SK-N-SH (cell line): ENCODE results near the gene NKD1. TPM values are rescaled to one million over a fixed set of nuclear protein-coding genes. Genes with fewer than 3 reads are reported as not detected.

Experiments
- CTCF ChIA-PET: fragments of 300-600, 350-600 bp; formaldehyde crosslinking; extraction: SDS; loops from one replicate; lab custom pipeline; 2021; lab: Yijun Ruan, JAX
- POLR2A ChIA-PET: fragments of 350-600 bp; sonication (Branson Sonifier 250); formaldehyde crosslinking; extraction: SDS; loops from one replicate; lab custom pipeline; 2020; ENCODE audit warnings: antibody characterized with exemption, inconsistent platforms; lab: Yijun Ruan, JAX
- DNase-seq: peaks from one replicate; pipeline ENCODE4 v3.0.0; 2012
- H2AFZ ChIP-seq: fragments of 200-600 bp; sonication (generic); 2 replicates; pipeline ENCODE4 v1.8.1; 2016; ENCODE audit warnings: antibody characterized with exemption, mild to moderate bottlenecking, low read depth
- H3F3A ChIP-seq: fragments of 200-600 bp; sonication (generic); replicated peaks from 2 replicates; pipeline ENCODE3; 2016; ENCODE audit warnings: antibody characterized with exemption, mild to moderate bottlenecking; ENCODE audit not compliant: insufficient read depth
- H3K27ac ChIP-seq, 2 experiments: fragments of 200-500 bp in 1 of 2; fragments of 200-600 bp in 1 of 2; sonication (Bioruptor generic) in 1 of 2; sonication (generic), shearing (Covaris generic) in 1 of 2; 2 replicates each; pipeline versions ENCODE4 v1.5.1 to v1.6.1; 2014 to 2016; ENCODE audit warnings: low read depth in 2 of 2, inconsistent platforms in 1 of 2, low read length in 1 of 2, mild to moderate bottlenecking in 1 of 2, mixed read lengths in 1 of 2
- H3K27me3 ChIP-seq: fragments of 200-600 bp; sonication (generic), shearing (Covaris generic); 2 replicates; pipeline ENCODE4 v1.6.1; 2016; ENCODE audit warnings: mixed run types; ENCODE audit not compliant: insufficient read depth
- H3K36me3 ChIP-seq, 2 experiments: fragments of 200-500 bp in 1 of 2; fragments of 200-600 bp in 1 of 2; sonication (Bioruptor generic) in 1 of 2; sonication (generic) in 1 of 2; replicated peaks in 1 of 2; 2 replicates each; pipeline versions ENCODE3 to v1.5.1; 2014 to 2016; ENCODE audit warnings: low read length in 1 of 2, mild to moderate bottlenecking in 1 of 2; ENCODE audit not compliant: insufficient read depth in 2 of 2, control insufficient read depth in 1 of 2
- H3K4me1 ChIP-seq, 2 experiments: fragments of 200-500 bp in 1 of 2; fragments of 200-600 bp in 1 of 2; sonication (Bioruptor generic) in 1 of 2; sonication (generic), shearing (Covaris generic) in 1 of 2; 2 replicates each; pipeline versions ENCODE4 v1.5.1 to v1.6.1; 2014 to 2016; ENCODE audit warnings: low read depth in 1 of 2, low read length in 1 of 2, mixed run types in 1 of 2; ENCODE audit not compliant: insufficient read depth in 2 of 2, control insufficient read depth in 1 of 2
- H3K4me2 ChIP-seq: fragments of 200-600 bp; sonication (generic), shearing (Covaris generic); 2 replicates; pipeline ENCODE4 v1.6.1; 2017; ENCODE audit warnings: mixed run types
- H3K4me3 ChIP-seq, 2 experiments: fragments of 200-500 bp in 1 of 2; fragments of 200-600 bp in 1 of 2; sonication (Bioruptor generic) in 1 of 2; sonication (generic), shearing (Covaris generic) in 1 of 2; 2 replicates each; pipeline versions ENCODE4 v1.5.1 to v1.8.1; 2014 to 2016; ENCODE audit warnings: low read depth in 2 of 2, inconsistent platforms in 1 of 2, low read length in 1 of 2, mild to moderate bottlenecking in 1 of 2, mixed read lengths in 1 of 2, moderate library complexity in 1 of 2
- H3K79me2 ChIP-seq: fragments of 200-600 bp; sonication (generic); 2 replicates; pipeline ENCODE4 v1.8.1; 2017; ENCODE audit warnings: mild to moderate bottlenecking; ENCODE audit not compliant: insufficient read depth
- H3K9ac ChIP-seq: fragments of 200-600 bp; sonication (generic); 2 replicates; pipeline ENCODE4 v1.6.1; 2017; ENCODE audit warnings: mixed run types
- H3K9me2 ChIP-seq: fragments of 200-600 bp; sonication (generic); 2 replicates; pipeline ENCODE4 v1.6.1; 2017; ENCODE audit warnings: mixed run types
- H3K9me3 ChIP-seq: fragments of 200-600 bp; sonication (generic); 2 replicates; pipeline ENCODE4 v1.6.1; 2017; ENCODE audit warnings: mixed run types, mild to moderate bottlenecking, moderate library complexity
- H4K20me1 ChIP-seq: fragments of 200-600 bp; sonication (generic); 2 replicates; pipeline ENCODE4 v1.6.1; 2017; ENCODE audit warnings: mild to moderate bottlenecking, mixed run types; ENCODE audit not compliant: insufficient read depth
- ELF1 ChIP-seq: IDR thresholded peaks from 2 replicates; pipeline ENCODE4 v1.4.0; 2012
- FOSL2 ChIP-seq: IDR thresholded peaks from 2 replicates; pipeline ENCODE4 v1.4.0; 2012; ENCODE audit warnings: low read depth, mild to moderate bottlenecking, moderate library complexity, borderline replicate concordance
- FOXJ3 ChIP-seq: sonication (generic); formaldehyde crosslinking; IDR thresholded peaks from 2 replicates; pipeline ENCODE4 v1.5.1; 2020; ENCODE audit warnings: mild to moderate bottlenecking, missing genetic modification reagents
- FOXM1 ChIP-seq: IDR thresholded peaks from 2 replicates; pipeline ENCODE4 v1.4.0; 2012; ENCODE audit warnings: low read depth, mild to moderate bottlenecking
- GABPA ChIP-seq: IDR thresholded peaks from 2 replicates; pipeline ENCODE4 v1.4.0; 2012; ENCODE audit warnings: low read depth, mild to moderate bottlenecking
- MAX ChIP-seq: IDR thresholded peaks from 2 replicates; pipeline ENCODE4 v1.4.0; 2012; ENCODE audit warnings: low read depth
- NRF1 ChIP-seq: IDR thresholded peaks from 2 replicates; pipeline ENCODE4 v1.6.1; 2012; ENCODE audit warnings: low read depth, mild to moderate bottlenecking, low read length
- PBX3 ChIP-seq: IDR thresholded peaks from 2 replicates; pipeline ENCODE4; 2012
- RAD21 ChIP-seq: IDR thresholded peaks from 2 replicates; pipeline ENCODE4 v1.6.1; 2012; ENCODE audit warnings: mild to moderate bottlenecking, low read length
- RCOR1 ChIP-seq: fragments of 150-350 bp; IDR thresholded peaks from 2 replicates; pipeline ENCODE4 v1.6.1; 2017; ENCODE audit warnings: antibody characterized with exemption, low read length
- RFX5 ChIP-seq: IDR thresholded peaks from 2 replicates; pipeline ENCODE4 v1.6.1; 2012; ENCODE audit warnings: mild to moderate bottlenecking, improper control_type of control experiment, low read length
- RXRA ChIP-seq: IDR thresholded peaks from 2 replicates; pipeline ENCODE4 v1.4.0; 2012; ENCODE audit warnings: low read depth, mild to moderate bottlenecking, borderline replicate concordance
- SIN3A ChIP-seq: IDR thresholded peaks from 2 replicates; pipeline ENCODE4 v1.6.1; 2012; ENCODE audit warnings: low read depth, mild to moderate bottlenecking, low read length, moderate library complexity, borderline replicate concordance
- TAF1 ChIP-seq: IDR thresholded peaks from 2 replicates; pipeline ENCODE4 v1.6.1; 2012; ENCODE audit warnings: low read depth, mild to moderate bottlenecking, low read length, moderate library complexity, borderline replicate concordance
- USF1 ChIP-seq: IDR thresholded peaks from 2 replicates; pipeline ENCODE4 v1.4.0; 2012; ENCODE audit warnings: low read depth, borderline replicate concordance
- YY1 ChIP-seq: IDR thresholded peaks from 2 replicates; pipeline ENCODE4 v1.4.0; 2012; ENCODE audit warnings: low read depth, mild to moderate bottlenecking
- WGBS: methylation state at CpG from one replicate; pipeline ENCODE4 v1.1.6; 2017; ENCODE audit warnings: low lambda C conversion rate; 5-methylcytosine and 5-hydroxymethylcytosine counted together
- polyA plus RNA-seq, 3 experiments: library from polyadenylated mRNA; depleted of rRNA; stranded (reverse); fragments of >200 nt; gene quantifications; 2 replicates each; pipeline ENCODE4 v1.2.3, GENCODE V29; 2012

Gene NKD1
- polyA plus RNA-seq, 1 of the 3 experiments (the other 2 are of a cell fraction) = 0.02 TPM

GRCh38 chr16:50588276-50588675, 40.1 kb downstream of the NKD1 start:
- ChIA-PET CTCF (interaction anchor here (1.0 to 1.1 kb wide), 2 partner anchors 12 to 16 kb away, joined by 3 read pairs; no protein-coding TSS in a partner anchor), POLR2A (no interaction called here)
- Histone ChIP-seq H3K4me1 (peaks cover 0 to 19% of the 10 kb centered on the region in 2 experiments; a peak in 1 of 4 replicates), H3K27me3 (no peaks in the 10 kb centered on the region), H4K20me1 (no peaks in the 10 kb centered on the region), H3K4me3 (no peak overlapping the region), H3K4me2 (no peak overlapping the region), H3F3A (no peaks in the 10 kb centered on the region), H3K79me2 (no peaks in the 10 kb centered on the region), H2AFZ (no peak overlapping the region), H3K9me2 (no peaks in the 10 kb centered on the region), H3K9me3 (no peaks in the 10 kb centered on the region), H3K36me3 (no peaks in the 10 kb centered on the region), H3K27ac (no peak overlapping the region), H3K9ac (no peak overlapping the region)
- no peak for TF ChIP-seq FOXM1
- TF ChIP-seq FOXJ3 (CRISPR knock-in tag) = no peak
- no peak for TF ChIP-seq SIN3A
- no peak for TF ChIP-seq GABPA
- TF ChIP-seq NRF1 = no peak
- TF ChIP-seq PBX3 = no peak
- TF ChIP-seq RCOR1 = no peak
- TF ChIP-seq RAD21 = no peak
- TF ChIP-seq RXRA = no peak
- no peak for TF ChIP-seq FOSL2
- DNase-seq = no peak
- WGBS = 56% methylated on average over 2 of the region's 2 CpGs

GRCh38 chr16:50591209-50591608, 43.0 kb downstream of the NKD1 start:
- Histone ChIP-seq H3K4me3 (no peak overlapping the region), H2AFZ (no peak overlapping the region), H3K4me2 (no peak overlapping the region), H3K36me3 (no peaks in the 10 kb centered on the region), H3F3A (no peaks in the 10 kb centered on the region), H3K27me3 (no peaks in the 10 kb centered on the region), H3K27ac (no peak overlapping the region), H3K9me3 (no peaks in the 10 kb centered on the region), H3K79me2 (no peaks in the 10 kb centered on the region), H4K20me1 (no peaks in the 10 kb centered on the region), H3K9me2 (no peaks in the 10 kb centered on the region), H3K4me1 (peaks cover 0 to 19% of the 10 kb centered on the region in 2 experiments; a peak in 1 of 4 replicates), H3K9ac (no peak overlapping the region)
- ChIA-PET CTCF (interaction anchor here (0.6 to 4.6 kb wide), 3 partner anchors 16 to 223 kb away, joined by 3 to 29 read pairs (median 3); no protein-coding TSS in a partner anchor), POLR2A (no interaction called here)
- 86% methylated on average over 6 of the region's 6 CpGs for WGBS
- TF ChIP-seq RFX5 = no peak
- TF ChIP-seq YY1 = no peak
- TF ChIP-seq TAF1 = no peak
- TF ChIP-seq RAD21 = no peak
- TF ChIP-seq USF1 = no peak
- TF ChIP-seq PBX3 = no peak
- TF ChIP-seq MAX = no peak
- no peak for TF ChIP-seq NRF1
- no peak for TF ChIP-seq ELF1
- no peak for DNase-seq
